HEK293T (cell line): ENCODE results near the gene NCL.
"Not testable (repeated sequence)": the region's sequence is repeated elsewhere in the genome, so short reads cannot be mapped to it uniquely, and the experiment has no call there.

Experiments used
- CTCF ChIA-PET: fragments of 350-600 bp; formaldehyde crosslinking; extraction: SDS; loops from one replicate; lab custom pipeline; 2021; ENCODE audit warnings: antibody characterized with exemption, inconsistent platforms; lab: Yijun Ruan, JAX
- POLR2A ChIA-PET: fragments of 350-600 bp; formaldehyde crosslinking; extraction: SDS; loops from one replicate; lab custom pipeline; 2020; ENCODE audit warnings: antibody characterized with exemption, inconsistent platforms; lab: Yijun Ruan, JAX
- DNase-seq: peaks from one replicate; pipeline ENCODE4 v3.0.0; 2012; ENCODE audit warnings: mixed read lengths; ENCODE audit errors: extremely low spot score
- ARNT ChIP-seq: fragments of 450-650 bp; IDR thresholded peaks from 2 replicates; pipeline ENCODE4 v1.6.1; 2017; ENCODE audit warnings: mild to moderate bottlenecking
- BHLHE40 ChIP-seq: fragments of 450-650 bp; IDR thresholded peaks from 2 replicates; pipeline ENCODE4 v1.6.1; 2016; ENCODE audit warnings: mild to moderate bottlenecking, moderate library complexity, borderline replicate concordance
- CTBP1 ChIP-seq: fragments of 450-650 bp; IDR thresholded peaks from 2 replicates; pipeline ENCODE4 v1.6.1; 2016; ENCODE audit warnings: borderline replicate concordance
- ELF4 ChIP-seq: fragments of 450-650 bp; IDR thresholded peaks from 2 replicates; pipeline ENCODE4 v1.6.1; 2017; ENCODE audit warnings: antibody characterized with exemption
- FOXA1 ChIP-seq: fragments of 450-650 bp; IDR thresholded peaks from 2 replicates; pipeline ENCODE4 v1.6.1; 2016; ENCODE audit warnings: mild to moderate bottlenecking
- FOXK2 ChIP-seq: fragments of 450-650 bp; IDR thresholded peaks from 2 replicates; pipeline ENCODE4 v1.6.1; 2016; ENCODE audit warnings: mild to moderate bottlenecking
- FOXM1 ChIP-seq: fragments of 450-650 bp; IDR thresholded peaks from 2 replicates; pipeline ENCODE4 v1.6.1; 2017; ENCODE audit warnings: mild to moderate bottlenecking, borderline replicate concordance
- HDGF ChIP-seq: fragments of 450-650 bp; IDR thresholded peaks from 2 replicates; pipeline ENCODE4 v1.6.1; 2017; ENCODE audit warnings: antibody characterized with exemption, borderline replicate concordance
- L3MBTL2 ChIP-seq: fragments of 450-650 bp; conservative IDR thresholded peaks from 2 replicates; pipeline ENCODE4 v1.6.1; 2016; ENCODE audit warnings: mild to moderate bottlenecking
- LEF1 ChIP-seq: fragments of 450-650 bp; IDR thresholded peaks from 2 replicates; pipeline ENCODE4 v1.6.1; 2017; ENCODE audit warnings: mild to moderate bottlenecking, borderline replicate concordance
- NFRKB ChIP-seq: fragments of 450-650 bp; IDR thresholded peaks from 2 replicates; pipeline ENCODE4 v1.6.1; 2016; ENCODE audit warnings: mild to moderate bottlenecking, moderate library complexity
- SP1 ChIP-seq: fragments of 450-650 bp; IDR thresholded peaks from 2 replicates; pipeline ENCODE4 v1.6.1; 2017
- SUZ12 ChIP-seq: fragments of 450-650 bp; IDR thresholded peaks from 2 replicates; pipeline ENCODE4 v1.6.1; 2016; ENCODE audit warnings: mild to moderate bottlenecking
- TARDBP ChIP-seq: fragments of 450-650 bp; IDR thresholded peaks from 2 replicates; pipeline ENCODE4 v1.6.1; 2016
- ZNF384 ChIP-seq: fragments of 450-650 bp; IDR thresholded peaks from 2 replicates; pipeline ENCODE4 v1.6.1; 2016
- TF ChIP-seq, protein P1 (sequence below): fragments of 450-650 bp; IDR thresholded peaks from 2 replicates; pipeline ENCODE4 v1.6.1; 2016

Gene NCL

GRCh38 chr2:231452799-231453508, 11.3 kb downstream of the NCL start:
- DNase-seq = no peak
- CTCF ChIA-PET = interaction anchor here (1.0 to 1.4 kb wide), 3 partner anchors 11 to 48 kb away, joined by 3 to 5 read pairs (median 4); no protein-coding TSS in a partner anchor
- no peak for TF ChIP-seq FOXA1
- TF ChIP-seq ARNT = no peak
- POLR2A ChIA-PET = interaction anchor here (0.7 to 6.1 kb wide), 6 partner anchors 12 to 351 kb away, joined by 3 to 135 read pairs (median 5); partner anchors contain the start of gene NCL

DNA sequence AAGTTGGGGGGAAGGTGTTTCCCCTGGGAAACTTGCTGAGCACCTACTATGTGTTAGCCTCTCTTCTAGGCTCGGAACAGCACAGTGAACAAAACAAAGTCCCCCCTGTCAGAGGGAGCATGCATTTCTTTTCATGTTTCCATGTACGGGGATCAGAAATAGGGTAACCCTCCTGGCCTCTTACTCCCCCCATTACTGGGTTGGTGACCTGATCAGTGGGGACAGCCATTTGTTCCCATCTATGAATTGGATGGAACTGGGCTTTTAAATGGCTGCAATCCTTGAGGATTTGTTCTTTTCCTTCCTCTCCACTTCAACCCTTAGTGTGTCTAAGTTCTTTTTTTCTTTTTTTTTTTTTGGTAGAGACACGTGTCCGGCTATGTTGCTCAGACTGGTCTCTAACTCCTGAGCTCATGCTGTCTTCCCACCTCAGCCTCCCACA, 13.7 kb downstream of the NCL start:
- ChIA-PET CTCF (no interaction called here), POLR2A (no interaction called here)
- DNase-seq = no peak
- TF ChIP-seq FOXM1 (no peak), HDGF (no peak), ZNF384 (peak; percentile 64), ARNT (no peak)

DNA sequence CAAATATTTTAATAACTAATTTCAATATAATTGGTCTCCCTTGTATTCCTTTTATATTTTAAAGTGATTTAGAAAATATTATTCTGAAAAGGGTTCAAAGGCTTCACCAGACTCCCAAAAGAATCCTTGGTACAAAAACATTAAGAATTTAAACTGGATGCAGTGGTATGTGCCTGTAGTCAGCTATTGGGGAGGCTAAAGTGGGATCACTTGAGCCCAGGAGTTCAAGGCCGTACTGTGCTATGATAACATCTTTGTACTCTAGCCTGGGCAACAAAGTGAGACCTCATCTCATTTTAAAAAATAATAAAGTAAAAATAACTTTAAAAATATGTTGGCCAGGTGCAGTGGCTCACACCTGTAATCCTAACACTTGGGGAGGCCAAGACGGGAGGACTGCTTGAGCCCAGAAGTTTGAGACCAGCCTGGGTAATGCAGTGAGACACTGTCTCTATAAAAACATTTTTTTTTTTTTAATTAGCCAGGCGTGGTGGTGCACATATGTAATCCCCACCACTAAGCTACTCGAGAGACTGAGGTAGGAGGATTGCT, 14.7 kb downstream of the NCL start:
- ChIA-PET CTCF (no interaction called here), POLR2A (no interaction called here)
- no peak for DNase-seq
- TF ChIP-seq FOXM1 = no peak
- TF ChIP-seq HDGF = no peak
- TF ChIP-seq SP1 = no peak
- no peak for TF ChIP-seq ELF4
- TF ChIP-seq L3MBTL2 = no peak
- no peak for TF ChIP-seq TARDBP
- no peak for TF ChIP-seq NFRKB
- no peak for TF ChIP-seq ZNF384
- no peak for TF ChIP-seq SUZ12
- TF ChIP-seq FOXK2 = no peak
- TF ChIP-seq ARNT = no peak
- no peak for TF ChIP-seq FOXA1
- TF ChIP-seq BHLHE40 = no peak

DNA sequence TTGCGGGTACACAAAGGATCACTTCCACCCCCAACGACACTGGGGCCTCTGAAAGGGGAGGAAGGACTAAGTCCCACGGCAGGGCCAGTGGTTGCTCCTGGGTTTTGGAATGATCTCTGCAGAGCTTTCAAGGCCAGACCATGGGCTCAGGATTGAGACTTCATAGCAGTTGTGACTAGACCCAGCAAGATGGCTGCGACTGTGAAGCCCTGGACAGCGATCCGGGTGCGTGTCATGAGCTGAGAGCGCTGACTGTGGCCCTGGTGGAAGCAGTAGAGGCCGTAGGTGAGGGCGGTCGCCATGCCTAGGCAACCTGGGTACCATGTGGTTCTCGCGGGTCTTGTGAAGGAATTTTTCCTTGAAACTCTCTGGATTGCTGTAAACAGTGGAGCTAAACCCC, 27.3 kb downstream of the NCL start:
- TF ChIP-seq NFRKB = no peak
- no peak for TF ChIP-seq ZNF384
- no peak for TF ChIP-seq ARNT
- TF ChIP-seq FOXA1 = no peak
- no peak for TF ChIP-seq SP1
- TF ChIP-seq, protein P1, sequence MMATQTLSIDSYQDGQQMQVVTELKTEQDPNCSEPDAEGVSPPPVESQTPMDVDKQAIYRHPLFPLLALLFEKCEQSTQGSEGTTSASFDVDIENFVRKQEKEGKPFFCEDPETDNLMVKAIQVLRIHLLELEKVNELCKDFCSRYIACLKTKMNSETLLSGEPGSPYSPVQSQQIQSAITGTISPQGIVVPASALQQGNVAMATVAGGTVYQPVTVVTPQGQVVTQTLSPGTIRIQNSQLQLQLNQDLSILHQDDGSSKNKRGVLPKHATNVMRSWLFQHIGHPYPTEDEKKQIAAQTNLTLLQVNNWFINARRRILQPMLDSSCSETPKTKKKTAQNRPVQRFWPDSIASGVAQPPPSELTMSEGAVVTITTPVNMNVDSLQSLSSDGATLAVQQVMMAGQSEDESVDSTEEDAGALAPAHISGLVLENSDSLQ = no peak
- TF ChIP-seq ELF4 = no peak
- no peak for TF ChIP-seq LEF1
- TF ChIP-seq BHLHE40 = no peak
- no peak for TF ChIP-seq L3MBTL2
- no peak for TF ChIP-seq FOXM1
- no peak for TF ChIP-seq HDGF
- TF ChIP-seq CTBP1 = no peak
- no peak for TF ChIP-seq FOXK2
- no peak for TF ChIP-seq TARDBP
- no peak for TF ChIP-seq SUZ12
- no peak for DNase-seq
- ChIA-PET POLR2A (no interaction called here), CTCF (no interaction called here)

GRCh38 chr2:231433990-231434389, 30.3 kb downstream of the NCL start:
- ChIA-PET CTCF (no interaction called here), POLR2A (no interaction called here)
- no peak for DNase-seq
- TF ChIP-seq ELF4 = no peak
- no peak for TF ChIP-seq FOXA1
- no peak for TF ChIP-seq NFRKB
- TF ChIP-seq, protein P1 = no peak
- no peak for TF ChIP-seq CTBP1
- no peak for TF ChIP-seq TARDBP
- no peak for TF ChIP-seq SP1
- TF ChIP-seq ARNT = no peak
- TF ChIP-seq ZNF384 = no peak
- no peak for TF ChIP-seq FOXM1
- TF ChIP-seq BHLHE40 = no peak
- TF ChIP-seq HDGF = no peak
- TF ChIP-seq L3MBTL2 = no peak
- TF ChIP-seq FOXK2 = no peak
- TF ChIP-seq SUZ12 = no peak
- TF ChIP-seq LEF1 = no peak

DNA sequence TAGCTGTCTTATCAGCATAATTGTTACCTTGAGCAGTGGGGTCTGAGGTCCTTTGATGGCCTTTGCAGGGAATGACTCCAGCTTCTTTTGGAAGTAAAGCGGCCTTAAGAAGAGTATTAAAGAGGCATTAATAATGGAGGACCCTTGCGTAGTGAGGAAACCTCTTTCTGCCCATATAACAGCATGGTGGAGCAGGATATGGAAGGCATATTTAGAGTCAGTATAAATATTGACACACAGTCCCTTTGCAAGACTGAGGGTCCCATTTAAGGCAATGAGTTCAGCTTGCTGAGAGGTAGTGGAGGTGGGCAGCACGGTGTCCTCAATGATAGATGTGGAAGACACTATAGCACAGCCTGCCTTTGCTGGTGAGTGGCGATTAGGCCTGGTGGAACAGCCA, 32.7 kb downstream of the NCL start:
- DNase-seq = no peak
- ChIA-PET CTCF (no interaction called here), POLR2A (interaction anchor here (0.5 kb wide), 1 partner anchor 59 kb away, joined by 3 read pairs; no protein-coding TSS in a partner anchor)
- TF ChIP-seq SP1 = no peak
- TF ChIP-seq, protein P1 = no peak
- no peak for TF ChIP-seq TARDBP
- TF ChIP-seq L3MBTL2 = no peak

DNA sequence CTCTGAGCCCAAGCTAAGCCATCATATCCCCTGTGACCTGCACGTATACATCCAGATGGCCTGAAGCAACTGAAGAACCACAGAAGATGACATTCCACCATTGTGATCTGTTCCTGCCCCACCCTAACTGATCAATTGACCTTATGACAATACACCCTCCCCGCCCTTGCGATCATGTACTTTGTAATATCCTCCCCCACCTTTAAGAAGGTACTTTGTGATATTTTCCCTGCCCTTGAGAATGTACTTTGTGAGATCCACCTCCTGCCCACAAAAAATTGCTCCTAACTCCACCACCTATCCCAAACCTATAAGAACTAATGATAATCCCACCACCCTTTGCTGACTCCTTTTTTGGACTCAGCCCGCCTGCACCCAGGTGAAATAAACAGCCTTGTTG, 33.8 kb downstream of the NCL start:
- POLR2A ChIA-PET, CTCF ChIA-PET, DNase-seq: not testable (repeated sequence)
